Psoas muscle (tissue), 8 donors: ENCODE data around the gene MAT2A. TPM values are rescaled to one million over a fixed set of nuclear protein-coding genes. Genes with fewer than 3 reads are reported as not detected.

Experiments used
- ATAC-seq, 4 donors: fragments of 200-7000 bp; cut with Tn5 transposase; one replicate each; pipeline ENCODE4 v1.9.1; 2020; ENCODE audit warnings: moderate library complexity in 3 of 4, mild to moderate bottlenecking in 2 of 4
- DNase-seq, 2 donors: peaks; one replicate each; pipeline ENCODE4 v3.0.0-alpha.2; 2020
- H3K27ac ChIP-seq: fragments of 200-600 bp; one replicate; pipeline ENCODE4 v1.8.0; 2022
- H3K27me3 ChIP-seq, 3 donors: fragments of 200-600 bp in 1 of 3; one replicate each; pipeline versions ENCODE4 v1.6.1 to v1.8.0; 2013 to 2022; ENCODE audit warnings: low read length in 2 of 3, mild to moderate bottlenecking in 2 of 3, moderate library complexity in 1 of 3; ENCODE audit not compliant: insufficient read depth in 3 of 3
- H3K36me3 ChIP-seq, 2 donors: fragments of 200-600 bp in 1 of 2; one replicate each; pipeline versions ENCODE4 v1.6.1 to v1.8.0; 2013 to 2022; ENCODE audit warnings: low read depth in 1 of 2, mild to moderate bottlenecking in 1 of 2, moderate library complexity in 1 of 2; ENCODE audit not compliant: insufficient read depth in 1 of 2
- H3K4me1 ChIP-seq: fragments of 200-600 bp; one replicate; pipeline ENCODE4 v1.8.0; 2022
- H3K4me3 ChIP-seq: fragments of 200-600 bp; one replicate; pipeline ENCODE4 v1.8.0; 2022; ENCODE audit warnings: mild to moderate bottlenecking
- H3K9me3 ChIP-seq: fragments of 200-600 bp; one replicate; pipeline ENCODE4 v1.8.0; 2022
- CTCF ChIP-seq: fragments of 200-600 bp; IDR thresholded peaks from one replicate; pipeline ENCODE4 v1.8.0; 2022; ENCODE audit warnings: antibody characterized with exemption
- WGBS, 3 donors: extraction: QIAGEN DNeasy Blood & Tissue Kit; methylation state at CpG; one replicate each; pipeline versions ENCODE4 v1.1.6 to v1.1.7; 2013; 5-methylcytosine and 5-hydroxymethylcytosine counted together
- intact Hi-C, 2 donors: fragments of 100-400 bp; cut with DNase I; formaldehyde crosslinking; loops; one replicate each; pipeline versions ENCODE4 v1.11.0 to v1.14.2; 2022
- polyA plus RNA-seq, 3 donors: library from polyadenylated mRNA; stranded (reverse); fragments of 200-250 nt; gene quantifications; one replicate each; pipeline ENCODE4 v1.2.3, GENCODE V29; 2013
- total RNA-seq, 4 donors: library from RNA; stranded (reverse); fragmentation: NEBNext Ultra II Directional in 2 of 4; extraction: Animal tissue kit (Norgen Biotek cat#: 25700) in 2 of 4; gene quantifications; one replicate each; pipeline versions ENCODE4 v1.2.1 to v1.2.4, GENCODE V29; 2021 to 2023
- donor health status: healthy with polysubstance abuse.
- donor health status: DM: no; HTN: no; CAD: no; lungs with moderate emphysema.
- donor health status: Bipolar disorder and iron deficiency.
- donor health status: healthy.
- donor health status: DM: yes; HTN: yes; CAD: no.
- donor health status: DM: no; HTN: no; CAD: no.
- donor health status: DM: no; HTN: no; CAD: no.
- donor health status: DM: yes; HTN: yes; CAD: no.

Gene MAT2A
- total and polyA plus RNA-seq, 7 donors = 55.9 to 356 (median 178) TPM

GRCh38 chr2:85579266-85579935 lies 40.4 kb downstream of the MAT2A start:
- H3K27ac ChIP-seq = peak overlapping the region; percentile 73
- DNase-seq (peak in 1 of 2 donors; percentile 58), ATAC-seq (no peak)
- H3K4me1 ChIP-seq = peaks cover 30% of the 10 kb centered on the region
- TF ChIP-seq CTCF = no peak
- H3K4me3 ChIP-seq = peak overlapping the region; percentile 51
- WGBS, 3 donors = 40 to 54% (median 41%) methylated on average over 6 of the region's 6 CpGs
- no peaks in the 10 kb centered on the region for H3K9me3 ChIP-seq
- H3K36me3 ChIP-seq = no peaks in the 10 kb centered on the region
- intact Hi-C loops = no loop called here
- H3K27me3 ChIP-seq = no peaks in the 10 kb centered on the region

GRCh38 chr2:85580206-85580605 lies 41.2 kb downstream of the MAT2A start:
- ATAC-seq (no peak), DNase-seq (peak in 1 of 2 donors; percentile 14)
- H3K4me3 ChIP-seq = no peak overlapping the region
- H3K36me3 ChIP-seq = no peaks in the 10 kb centered on the region
- no peaks in the 10 kb centered on the region for H3K27me3 ChIP-seq
- peaks cover 36% of the 10 kb centered on the region for H3K4me1 ChIP-seq
- TF ChIP-seq CTCF = no peak
- H3K27ac ChIP-seq = peak overlapping the region; percentile 73
- 78 to 93% (median 83%) methylated on average over 3 of the region's 3 CpGs for WGBS, 3 donors
- intact Hi-C loops = no loop called here
- H3K9me3 ChIP-seq = no peaks in the 10 kb centered on the region

GRCh38 chr2:85582492-85582891 lies 43.5 kb downstream of the MAT2A start:
- Histone ChIP-seq H3K36me3 (no peaks in the 10 kb centered on the region), H3K27me3 (no peaks in the 10 kb centered on the region), H3K27ac (no peak overlapping the region), H3K4me1 (peaks cover 51% of the 10 kb centered on the region), H3K9me3 (no peaks in the 10 kb centered on the region), H3K4me3 (no peak overlapping the region)
- DNase-seq = peak in 1 of 2 donors; percentile 17
- ATAC-seq = no peak
- no peak for TF ChIP-seq CTCF
- intact Hi-C loops = no loop called here
- 68 to 81% (median 71%) methylated on average over 1 of the region's 1 CpG for WGBS, 3 donors

- no peak for TF ChIP-seq CTCF
- Histone ChIP-seq H3K4me1 (peaks cover 50% of the 10 kb centered on the region), H3K27me3 (no peaks in the 10 kb centered on the region), H3K9me3 (no peaks in the 10 kb centered on the region), H3K4me3 (peak overlapping the region; percentile 81), H3K27ac (peak overlapping the region; percentile 89), H3K36me3 (no peaks in the 10 kb centered on the region)
- intact Hi-C loops = no loop called here
- peak in 1 of 2 donors; percentile 29 for DNase-seq
- WGBS, 3 donors = 22 to 30% (median 22%) methylated on average over 16 of the region's 16 CpGs
- no peak for ATAC-seq
Observed at GRCh38 chr2:85583667-85584353, 44.8 kb downstream of the MAT2A start.
